CD4-positive, alpha-beta memory T cell (primary cell): ENCODE data around the gene FAM20A. TPM values are rescaled to one million over a fixed set of nuclear protein-coding genes. Genes with fewer than 3 reads are reported as not detected.

Source experiments
- CTCF ChIA-PET: fragments of 350-600 bp; sonication (Branson Sonifier 250); formaldehyde crosslinking; loops from one replicate; lab custom pipeline; 2021; ENCODE audit warnings: inconsistent platforms; ENCODE audit not compliant: partially characterized antibody; lab: Charles Lee
- POLR2A ChIA-PET: fragments of 350-600 bp; sonication (Branson Sonifier 250); formaldehyde crosslinking; loops from one replicate; lab custom pipeline; 2021; ENCODE audit not compliant: partially characterized antibody; lab: Charles Lee
- DNase-seq, 5 donors: peaks; one replicate each; pipeline versions ENCODE4 v3.0.0 to v3.0.0-alpha.2; 2020 to 2022; ENCODE audit warnings: mixed read lengths in 1 of 5
- H3K27ac ChIP-seq: one replicate; pipeline ENCODE4 v1.7.0; 2013; ENCODE audit warnings: low read depth, low read length
- H3K27me3 ChIP-seq: 2 replicates; pipeline ENCODE4 v1.7.0; 2013; ENCODE audit warnings: mild to moderate bottlenecking, low read length, moderate library complexity; ENCODE audit not compliant: insufficient read depth
- H3K36me3 ChIP-seq: 2 replicates; pipeline ENCODE4 v1.7.0; 2013; ENCODE audit warnings: mild to moderate bottlenecking, low read length, moderate library complexity; ENCODE audit not compliant: insufficient read depth
- H3K4me1 ChIP-seq: 2 replicates; pipeline ENCODE4 v1.7.0; 2013; ENCODE audit warnings: mild to moderate bottlenecking, low read length, moderate library complexity; ENCODE audit not compliant: insufficient read depth
- H3K4me3 ChIP-seq, 2 donors: one replicate each; pipeline ENCODE4 v1.7.0; 2013; ENCODE audit warnings: low read length in 2 of 2, mild to moderate bottlenecking in 1 of 2
- H3K9me3 ChIP-seq, 2 donors: one replicate each; pipeline ENCODE4 v1.7.0; 2013; ENCODE audit warnings: low read length in 2 of 2, control low read depth in 1 of 2; ENCODE audit not compliant: control insufficient read depth in 1 of 2
- H3K27ac Mint-ChIP-seq, 7 donors: one replicate each; pipeline ENCODE4 v1.8.0; 2020 to 2021; ENCODE audit warnings: mixed read lengths in 7 of 7, mild to moderate bottlenecking in 6 of 7, inconsistent platforms in 3 of 7, moderate library complexity in 3 of 7
- H3K27me3 Mint-ChIP-seq, 2 donors: one replicate each; pipeline ENCODE4 v1.8.0; 2020 to 2021; ENCODE audit warnings: mixed read lengths in 2 of 2
- H3K36me3 Mint-ChIP-seq, 2 donors: one replicate each; pipeline ENCODE4 v1.8.0; 2020 to 2021; ENCODE audit warnings: mixed read lengths in 2 of 2, inconsistent platforms in 1 of 2, mild to moderate bottlenecking in 1 of 2
- H3K4me1 Mint-ChIP-seq, 4 donors: one replicate each; pipeline ENCODE4 v1.8.0; 2020 to 2021; ENCODE audit warnings: mixed read lengths in 4 of 4, mild to moderate bottlenecking in 1 of 4
- H3K4me3 Mint-ChIP-seq, 8 donors: one replicate each; pipeline ENCODE4 v1.8.0; 2020 to 2021; ENCODE audit warnings: mixed read lengths in 8 of 8, mild to moderate bottlenecking in 7 of 8, moderate library complexity in 6 of 8, inconsistent platforms in 3 of 8
- H3K9me3 Mint-ChIP-seq, 8 donors: one replicate each; pipeline ENCODE4 v1.8.0; 2020 to 2021; ENCODE audit warnings: mixed read lengths in 8 of 8, mild to moderate bottlenecking in 5 of 8, inconsistent platforms in 3 of 8, moderate library complexity in 1 of 8
- intact Hi-C: fragments of 100-400 bp; cut with micrococcal nuclease; formaldehyde crosslinking; loops from one replicate; pipeline ENCODE4 v1.15.1; 2023
- polyA plus RNA-seq, 2 donors: library from polyadenylated mRNA; unstranded; fragments of 300-500 nt; fragmentation: Illumina TruSeq; gene quantifications; one replicate each; pipeline ENCODE4 v1.2.3, GENCODE V29; 2021
- total RNA-seq, 2 experiments: library from RNA; stranded (reverse); gene quantifications; one replicate each; pipeline ENCODE4 v1.2.3, GENCODE V29; 2021

The FAM20A gene
- total and polyA plus RNA-seq, 4 experiments from 2014 or later: 0.08 TPM; not detected in 3

- Mint-ChIP-seq H3K27me3 (peaks cover 1 to 16% of the 10 kb centered on the region in 2 donors), H3K9me3 (peaks cover 0 to 3% (median 0%) of the 10 kb centered on the region in 8 donors), H3K4me1 (no peaks in the 10 kb centered on the region), H3K4me3 (no peak overlapping the region), H3K27ac (no peak overlapping the region), H3K36me3 (no peaks in the 10 kb centered on the region)
- Histone ChIP-seq H3K4me3 (no peak overlapping the region), H3K9me3 (no peaks in the 10 kb centered on the region), H3K36me3 (no peaks in the 10 kb centered on the region), H3K4me1 (no peaks in the 10 kb centered on the region), H3K27ac (no peak overlapping the region), H3K27me3 (no peaks in the 10 kb centered on the region)
- ChIA-PET CTCF (no interaction called here), POLR2A (no interaction called here)
- intact Hi-C loops: no loop called here
- DNase-seq: no peak
Measured at GRCh38 chr17:68581863-68582645, 19.1 kb downstream of the FAM20A start.

GRCh38 chr17:68580236-68580770, 20.9 kb downstream of the FAM20A start:
- POLR2A ChIA-PET: no interaction called here
- no peaks in the 10 kb centered on the region for H3K36me3 Mint-ChIP-seq
- Histone ChIP-seq H3K27me3 (no peaks in the 10 kb centered on the region), H3K4me3 (no peak overlapping the region), H3K4me1 (no peaks in the 10 kb centered on the region), H3K36me3 (no peaks in the 10 kb centered on the region), H3K9me3 (no peaks in the 10 kb centered on the region), H3K27ac (no peak overlapping the region)
- no peak for DNase-seq
- H3K27me3 Mint-ChIP-seq: peaks cover 0 to 14% of the 10 kb centered on the region in 2 donors
- no peak overlapping the region for H3K4me3 Mint-ChIP-seq
- intact Hi-C loops: no loop called here
- H3K4me1 Mint-ChIP-seq: no peaks in the 10 kb centered on the region
- H3K9me3 Mint-ChIP-seq: peaks cover 0 to 1% (median 0%) of the 10 kb centered on the region in 8 donors
- H3K27ac Mint-ChIP-seq: no peak overlapping the region
- CTCF ChIA-PET: no interaction called here

- H3K4me3 ChIP-seq: no peak overlapping the region
- Mint-ChIP-seq H3K4me3 (no peak overlapping the region), H3K27ac (peak overlapping the region in 1 of 7 donors; percentile 46), H3K36me3 (no peaks in the 10 kb centered on the region), H3K9me3 (peaks cover 0 to 1% (median 0%) of the 10 kb centered on the region in 8 donors), H3K27me3 (peaks cover 0 to 14% of the 10 kb centered on the region in 2 donors), H3K4me1 (no peaks in the 10 kb centered on the region)
- H3K27ac ChIP-seq: no peak overlapping the region
- no peaks in the 10 kb centered on the region for H3K4me1 ChIP-seq
- ChIA-PET CTCF (no interaction called here), POLR2A (no interaction called here)
- H3K9me3 ChIP-seq: no peaks in the 10 kb centered on the region
- H3K27me3 ChIP-seq: no peaks in the 10 kb centered on the region
- no peaks in the 10 kb centered on the region for H3K36me3 ChIP-seq
- DNase-seq: no peak
- intact Hi-C loops: no loop called here
Measured at GRCh38 chr17:68579194-68579927, 21.8 kb downstream of the FAM20A start.

GRCh38 chr17:68578236-68578635, 22.9 kb downstream of the FAM20A start:
- no peak overlapping the region for H3K4me3 Mint-ChIP-seq
- Histone ChIP-seq H3K27ac (no peak overlapping the region), H3K4me1 (no peaks in the 10 kb centered on the region), H3K27me3 (no peaks in the 10 kb centered on the region), H3K4me3 (no peak overlapping the region), H3K36me3 (no peaks in the 10 kb centered on the region), H3K9me3 (no peaks in the 10 kb centered on the region)
- DNase-seq: no peak
- intact Hi-C loops: no loop called here
- H3K36me3 Mint-ChIP-seq: no peaks in the 10 kb centered on the region
- ChIA-PET CTCF (interaction anchor here (0.5 kb wide), 1 partner anchor 678 kb away, joined by 3 read pairs; no protein-coding TSS in a partner anchor), POLR2A (no interaction called here)
- no peak overlapping the region for H3K27ac Mint-ChIP-seq
- no peaks in the 10 kb centered on the region for H3K4me1 Mint-ChIP-seq
- H3K9me3 Mint-ChIP-seq: no peaks in the 10 kb centered on the region
- peaks cover 0 to 14% of the 10 kb centered on the region in 2 donors for H3K27me3 Mint-ChIP-seq

- no peaks in the 10 kb centered on the region for H3K4me1 Mint-ChIP-seq
- no peak overlapping the region for H3K4me3 ChIP-seq
- no peaks in the 10 kb centered on the region for H3K36me3 Mint-ChIP-seq
- intact Hi-C loops: no loop called here
- no peak overlapping the region for H3K27ac Mint-ChIP-seq
- H3K9me3 Mint-ChIP-seq: no peaks in the 10 kb centered on the region
- peaks cover 0 to 14% of the 10 kb centered on the region in 2 donors for H3K27me3 Mint-ChIP-seq
- no peak overlapping the region for H3K27ac ChIP-seq
- no peaks in the 10 kb centered on the region for H3K36me3 ChIP-seq
- no peak for DNase-seq
- no peaks in the 10 kb centered on the region for H3K4me1 ChIP-seq
- H3K9me3 ChIP-seq: no peaks in the 10 kb centered on the region
- no peaks in the 10 kb centered on the region for H3K27me3 ChIP-seq
- H3K4me3 Mint-ChIP-seq: peak overlapping the region in 1 of 8 donors; percentile 31
- POLR2A ChIA-PET: no interaction called here
- CTCF ChIA-PET: interaction anchor here (0.5 kb wide), 1 partner anchor 679 kb away, joined by 3 read pairs; no protein-coding TSS in a partner anchor
Measured at GRCh38 chr17:68577497-68577821, 23.7 kb downstream of the FAM20A start.

- Histone ChIP-seq H3K27me3 (no peaks in the 10 kb centered on the region), H3K27ac (no peak overlapping the region), H3K4me3 (no peak overlapping the region), H3K9me3 (no peaks in the 10 kb centered on the region), H3K4me1 (no peaks in the 10 kb centered on the region), H3K36me3 (no peaks in the 10 kb centered on the region)
- Mint-ChIP-seq H3K9me3 (no peaks in the 10 kb centered on the region), H3K4me3 (no peak overlapping the region), H3K4me1 (no peaks in the 10 kb centered on the region), H3K27me3 (peaks cover 0 to 12% of the 10 kb centered on the region in 2 donors), H3K27ac (no peak overlapping the region), H3K36me3 (no peaks in the 10 kb centered on the region)
- ChIA-PET CTCF (no interaction called here), POLR2A (no interaction called here)
- intact Hi-C loops: no loop called here
- no peak for DNase-seq
Measured at GRCh38 chr17:68576811-68577496, 24.2 kb downstream of the FAM20A start.

- Histone ChIP-seq H3K4me1 (no peaks in the 10 kb centered on the region), H3K27ac (no peak overlapping the region), H3K4me3 (no peak overlapping the region), H3K36me3 (no peaks in the 10 kb centered on the region), H3K27me3 (no peaks in the 10 kb centered on the region), H3K9me3 (no peaks in the 10 kb centered on the region)
- no peak for DNase-seq
- CTCF ChIA-PET: interaction anchor here (0.7 kb wide), 1 partner anchor 1517 kb away, joined by 3 read pairs; no protein-coding TSS in a partner anchor
- no peaks in the 10 kb centered on the region for H3K4me1 Mint-ChIP-seq
- no peak overlapping the region for H3K27ac Mint-ChIP-seq
- H3K27me3 Mint-ChIP-seq: peaks cover 0 to 9% of the 10 kb centered on the region in 2 donors
- H3K9me3 Mint-ChIP-seq: no peaks in the 10 kb centered on the region
- H3K4me3 Mint-ChIP-seq: no peak overlapping the region
- POLR2A ChIA-PET: no interaction called here
- intact Hi-C loops: no loop called here
- no peaks in the 10 kb centered on the region for H3K36me3 Mint-ChIP-seq
Measured at GRCh38 chr17:68576137-68576536, 25.0 kb downstream of the FAM20A start.
